K562 (cell line): ENCODE results near the gene FBXO22. TPM values are rescaled to one million over a fixed set of nuclear protein-coding genes. Genes with fewer than 3 reads are reported as not detected.

ENCODE experiments used
- ATAC-seq: fragments of 200-7000 bp; cut with Tn5 transposase; 3 replicates; pipeline ENCODE4 v1.9.1; 2020; ENCODE audit warnings: moderate library complexity
- BruUV-seq: library from RNA; stranded (reverse); fragments of 400-500 nt; replicated peaks from 2 replicates; lab custom pipeline; 2021; lab: Mats Ljungman, UMichigan
- CTCF ChIA-PET: fragments of 300-600 bp; formaldehyde crosslinking; extraction: SDS; loops from one replicate; lab custom pipeline; 2021; ENCODE audit warnings: low intra/inter-chr PET ratio; lab: Yijun Ruan, JAX
- POLR2A ChIA-PET: fragments of 300-600, 350-650 bp; sonication (Branson Sonifier 250); formaldehyde crosslinking; extraction: SDS; loops from one replicate; lab custom pipeline; 2021; ENCODE audit warnings: antibody characterized with exemption, inconsistent platforms; lab: Yijun Ruan, JAX
- DNase-seq, 4 experiments: peaks; one replicate each; pipeline versions ENCODE4 v3.0.0 to v3.0.0-alpha.2; 2011 to 2018; ENCODE audit warnings: low spot score in 3 of 4, mixed read lengths in 3 of 4; ENCODE audit errors: extremely low read depth in 1 of 4
- FAIRE-seq: peaks from 2 replicates; lab custom pipeline; 2011; peaks lifted over from hg19 to GRCh38; lab: Jason Lieb, UNC
- H2AFZ ChIP-seq: 2 replicates; pipeline ENCODE4 v1.6.0; 2011; ENCODE audit warnings: low read depth, low read length, control low read depth, inconsistent platforms
- H3K27ac ChIP-seq: fragments of 200-600 bp; 3 replicates; pipeline ENCODE4 v1.8.0; 2011; ENCODE audit warnings: low read depth, mild to moderate bottlenecking, control low read depth, inconsistent platforms, low read length, moderate library complexity, mixed read lengths; ENCODE audit errors: extremely low read depth
- H3K27me3 ChIP-seq, 2 experiments: fragments of 300-600 bp in 1 of 2; 2 replicates in 1 of 2; 3 replicates in 1 of 2; pipeline versions ENCODE4 v1.6.0 to v1.8.0; 2011; ENCODE audit warnings: inconsistent platforms in 2 of 2, low read length in 2 of 2, mild to moderate bottlenecking in 1 of 2, mixed read lengths in 1 of 2, moderate library complexity in 1 of 2; ENCODE audit not compliant: control insufficient read depth in 2 of 2, insufficient read depth in 2 of 2
- H3K36me3 ChIP-seq: fragments of 300-600 bp; 3 replicates; pipeline ENCODE4 v1.8.0; 2011; ENCODE audit warnings: mild to moderate bottlenecking, low read length, inconsistent platforms; ENCODE audit not compliant: control insufficient read depth, insufficient read depth
- H3K4me1 ChIP-seq, 2 experiments: fragments of 200-600 bp in 1 of 2; replicated peaks in 1 of 2; 2 replicates in 1 of 2; 3 replicates in 1 of 2; pipeline versions ENCODE4 v1.5.1 to v1.8.0; 2011; ENCODE audit warnings: inconsistent platforms in 2 of 2, low read length in 2 of 2, mild to moderate bottlenecking in 1 of 2, mixed read lengths in 1 of 2, moderate library complexity in 1 of 2; ENCODE audit not compliant: control insufficient read depth in 2 of 2, insufficient read depth in 2 of 2
- H3K4me2 ChIP-seq: 2 replicates; pipeline ENCODE4 v1.6.1; 2011; ENCODE audit warnings: low read length, control low read depth, inconsistent platforms, mixed read lengths; ENCODE audit not compliant: insufficient read depth
- H3K4me3 ChIP-seq: fragments of 200-600 bp; sonication (generic), shearing (Covaris generic); 2 replicates; pipeline ENCODE4 v1.5.1; 2016; ENCODE audit warnings: control low read depth, inconsistent platforms
- H3K79me2 ChIP-seq: fragments of 200-600 bp; 3 replicates; pipeline ENCODE4 v1.8.0; 2011; ENCODE audit warnings: low read length, inconsistent platforms; ENCODE audit not compliant: control insufficient read depth, insufficient read depth
- H3K9ac ChIP-seq, 2 experiments: 2 replicates each; pipeline versions ENCODE4 v1.6.0 to v1.6.1; 2011; ENCODE audit warnings: low read depth in 2 of 2, low read length in 2 of 2, control low read depth in 1 of 2, inconsistent platforms in 1 of 2, mild to moderate bottlenecking in 1 of 2, mixed read lengths in 1 of 2; ENCODE audit not compliant: insufficient read depth in 1 of 2
- H3K9me1 ChIP-seq: one replicate; pipeline ENCODE4 v1.6.0; 2011; ENCODE audit warnings: inconsistent platforms, mild to moderate bottlenecking, low read length, moderate library complexity; ENCODE audit not compliant: control insufficient read depth, insufficient read depth
- H3K9me3 ChIP-seq: replicated peaks from 2 replicates; pipeline ENCODE4 v1.5.1; 2011; ENCODE audit warnings: low read depth, low read length, inconsistent platforms; ENCODE audit not compliant: control insufficient read depth, insufficient read depth
- H4K20me1 ChIP-seq: replicated peaks from 2 replicates; pipeline ENCODE4 v1.6.1; 2011; ENCODE audit warnings: low read length, inconsistent platforms, mixed read lengths; ENCODE audit not compliant: control insufficient read depth, insufficient read depth
- BACH1 ChIP-seq: fragments of 200-800 bp; sonication (Bioruptor generic); IDR thresholded peaks from 2 replicates; pipeline ENCODE4 v1.6.1; 2016; ENCODE audit warnings: missing genetic modification characterization, missing compliant biosample characterization
- ELF1 ChIP-seq: fragments of 200-800 bp; sonication (Bioruptor generic); IDR thresholded peaks from 2 replicates; pipeline ENCODE4 v1.6.1; 2016; ENCODE audit warnings: missing genetic modification characterization, missing compliant biosample characterization
- ILF3 ChIP-seq: fragments of 450-650 bp; IDR thresholded peaks from 2 replicates; pipeline ENCODE4 v1.6.1; 2018; ENCODE audit warnings: antibody characterized with exemption, mild to moderate bottlenecking, moderate library complexity, borderline replicate concordance
- LCOR ChIP-seq: sonication (generic); formaldehyde crosslinking; IDR thresholded peaks from 2 replicates; pipeline ENCODE4 v1.8.0; 2022; ENCODE audit warnings: mild to moderate bottlenecking, missing genetic modification reagents
- MBD2 ChIP-seq: sonication (generic); IDR thresholded peaks from 2 replicates; pipeline ENCODE4 v1.6.1; 2016; ENCODE audit warnings: low read depth, borderline replicate concordance
- MTA3 ChIP-seq: fragments of 450-650 bp; formaldehyde crosslinking; IDR thresholded peaks from 2 replicates; pipeline ENCODE4 v1.6.1; 2017; ENCODE audit warnings: mild to moderate bottlenecking, borderline replicate concordance
- POLR2G ChIP-seq: fragments of 200-400 bp; formaldehyde crosslinking; IDR thresholded peaks from 2 replicates; pipeline ENCODE4 v1.6.1; 2017; ENCODE audit warnings: low read depth, mild to moderate bottlenecking, antibody characterized with exemption, low read length, moderate library complexity
- RNF2 ChIP-seq: sonication (generic); IDR thresholded peaks from 2 replicates; pipeline ENCODE4 v1.6.1; 2016
- TAL1 ChIP-seq: fragments of 450-650 bp; IDR thresholded peaks from 2 replicates; pipeline ENCODE4 v1.6.1; 2016; ENCODE audit warnings: mild to moderate bottlenecking
- ZC3H11A ChIP-seq: IDR thresholded peaks from 2 replicates; pipeline ENCODE4 v1.6.1; 2012; ENCODE audit warnings: low read depth, low read length, improper control_type of control experiment
- ZNF124 ChIP-seq: sonication (generic); formaldehyde crosslinking; IDR thresholded peaks from 2 replicates; pipeline ENCODE4 v1.8.1; 2022; ENCODE audit warnings: missing genetic modification reagents
- ZNF197 ChIP-seq: fragments of 200-800 bp; sonication (Bioruptor generic); IDR thresholded peaks from 2 replicates; pipeline ENCODE4 v1.6.1; 2016; ENCODE audit warnings: low read depth, missing genetic modification characterization, missing compliant biosample characterization
- WGBS: fragments of 100-300 bp; shearing (Covaris generic); methylation state at CpG from one replicate; pipeline ENCODE4 v1.1.6; 2016; ENCODE audit warnings: low coverage, mixed read lengths; ENCODE audit not compliant: insufficient coverage; ENCODE audit errors: missing lambda C conversion rate; 5-methylcytosine and 5-hydroxymethylcytosine counted together
- in situ Hi-C: fragments of 300-500 bp; cut with MboI; formaldehyde crosslinking; loops from 4 replicates; pipeline ENCODE4 v1.15.0; 2018; ENCODE audit warnings: inconsistent platforms, mixed read lengths
- intact Hi-C: fragments of 100-400 bp; cut with micrococcal nuclease; formaldehyde crosslinking; loops from 2 replicates; pipeline ENCODE4 v1.14.2; 2022
- polyA plus RNA-seq, 8 experiments: library from polyadenylated mRNA; depleted of rRNA in 4 of 8; stranded (reverse) in 5 of 8; unstranded in 3 of 8; fragments of >200 nt; fragmentation: Nextera tagmentation in 2 of 8; fragmentation: Illumina TruSeq in 1 of 8; extraction: Ambion mirVana in 2 of 8; extraction: Trizol in 1 of 8; gene quantifications; 2 replicates each; pipeline versions ENCODE4 v1.2.1 to v1.2.3, GENCODE V29; 2011 to 2014; ENCODE audit warnings: inconsistent platforms in 1 of 8, missing spikeins in 1 of 8
- total RNA-seq, 7 experiments: library from RNA; depleted of rRNA in 6 of 7; stranded (reverse); fragments of >200 nt in 6 of 7; fragmentation: Illumina TruSeq in 2 of 7; extraction: Trizol in 2 of 7; gene quantifications; 2 replicates each; pipeline versions ENCODE4 v1.2.1 to v1.2.3, GENCODE V29; 2011 to 2021; ENCODE audit warnings: low replicate concordance in 1 of 7
- TF ChIP-seq, protein P1 (sequence below): fragments of 450-650 bp; IDR thresholded peaks from 2 replicates; pipeline ENCODE4 v1.6.1; 2016; ENCODE audit warnings: mild to moderate bottlenecking
- TF ChIP-seq, protein P2 (sequence below): fragments of 450-650 bp; formaldehyde crosslinking; IDR thresholded peaks from 2 replicates; pipeline ENCODE4 v1.4.0; 2022; ENCODE audit warnings: mild to moderate bottlenecking, moderate library complexity

The FBXO22 gene
- total and polyA plus RNA-seq, 9 of the 15 experiments (the other 6 are each of a cell fraction or from before 2014, with no cell fraction given) = 24.4 to 99.4 (median 66.5) TPM

DNA sequence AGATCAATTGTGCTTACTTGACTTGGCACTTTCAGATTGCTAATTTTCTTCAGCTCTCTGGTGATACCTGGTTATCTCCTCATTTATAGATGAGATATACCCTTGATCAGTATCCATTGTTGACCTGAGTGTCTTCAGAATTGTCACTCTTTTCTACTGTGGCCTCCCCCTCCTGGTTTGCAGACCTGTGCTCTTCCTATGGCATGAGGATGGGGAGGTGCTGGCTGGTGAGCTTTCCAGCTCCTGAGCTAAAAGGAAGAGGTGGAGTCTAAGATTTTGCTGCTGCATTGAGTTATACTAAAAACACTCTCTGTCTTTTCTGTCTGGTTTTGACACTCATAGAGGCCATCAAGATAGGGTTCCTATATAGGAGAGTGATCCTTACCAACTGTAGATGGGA, 36.8 kb upstream of the FBXO22 start:
- in situ Hi-C loops = no loop called here
- no peak for FAIRE-seq
- H2AFZ ChIP-seq = no peak overlapping the region

DNA sequence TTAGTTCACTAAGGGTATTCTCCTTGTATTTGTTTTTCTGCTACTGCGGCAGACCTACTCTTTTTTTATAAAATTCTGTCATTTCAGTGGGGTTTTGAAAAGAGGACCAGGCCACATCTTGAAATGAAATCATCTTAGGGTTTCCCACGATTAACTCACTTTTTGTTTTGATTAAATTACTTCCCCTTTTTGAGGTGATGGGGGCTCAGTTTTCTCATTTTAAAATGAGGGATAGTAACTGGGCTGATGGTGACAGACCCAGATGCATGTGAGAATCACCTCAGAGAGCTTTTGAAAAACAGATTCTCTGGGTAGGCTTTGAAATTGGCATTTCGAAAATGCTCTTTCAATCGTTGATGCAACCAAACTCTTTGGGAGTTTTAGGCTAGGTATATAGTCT, 36.2 kb upstream of the FBXO22 start:
- H3K4me2 ChIP-seq = no peak overlapping the region
- ATAC-seq (no peak), DNase-seq (no peak), FAIRE-seq (no peak)
- in situ Hi-C loops (no loop called here), intact Hi-C loops (no loop called here)
- POLR2A ChIA-PET = interaction anchor here (1.6 to 3.0 kb wide), 3 partner anchors 15 to 35 kb away, joined by 3 to 11 read pairs (median 6); partner anchors contain the start of gene UBE2Q2
- no peak overlapping the region for H2AFZ ChIP-seq
- no TSS peak for BruUV-seq
- TF ChIP-seq RNF2 (no peak), ILF3 (no peak), ELF1 (tag) (no peak), POLR2G (no peak)
- TF ChIP-seq, protein P1, sequence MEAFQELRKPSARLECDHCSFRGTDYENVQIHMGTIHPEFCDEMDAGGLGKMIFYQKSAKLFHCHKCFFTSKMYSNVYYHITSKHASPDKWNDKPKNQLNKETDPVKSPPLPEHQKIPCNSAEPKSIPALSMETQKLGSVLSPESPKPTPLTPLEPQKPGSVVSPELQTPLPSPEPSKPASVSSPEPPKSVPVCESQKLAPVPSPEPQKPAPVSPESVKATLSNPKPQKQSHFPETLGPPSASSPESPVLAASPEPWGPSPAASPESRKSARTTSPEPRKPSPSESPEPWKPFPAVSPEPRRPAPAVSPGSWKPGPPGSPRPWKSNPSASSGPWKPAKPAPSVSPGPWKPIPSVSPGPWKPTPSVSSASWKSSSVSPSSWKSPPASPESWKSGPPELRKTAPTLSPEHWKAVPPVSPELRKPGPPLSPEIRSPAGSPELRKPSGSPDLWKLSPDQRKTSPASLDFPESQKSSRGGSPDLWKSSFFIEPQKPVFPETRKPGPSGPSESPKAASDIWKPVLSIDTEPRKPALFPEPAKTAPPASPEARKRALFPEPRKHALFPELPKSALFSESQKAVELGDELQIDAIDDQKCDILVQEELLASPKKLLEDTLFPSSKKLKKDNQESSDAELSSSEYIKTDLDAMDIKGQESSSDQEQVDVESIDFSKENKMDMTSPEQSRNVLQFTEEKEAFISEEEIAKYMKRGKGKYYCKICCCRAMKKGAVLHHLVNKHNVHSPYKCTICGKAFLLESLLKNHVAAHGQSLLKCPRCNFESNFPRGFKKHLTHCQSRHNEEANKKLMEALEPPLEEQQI = no peak
- H3K4me1 ChIP-seq = peaks cover 0 to 26% of the 10 kb centered on the region in 2 experiments; a peak in 2 of 5 replicates
- H3K9me3 ChIP-seq = no peaks in the 10 kb centered on the region
- no peak overlapping the region for H3K27ac ChIP-seq
- H3K36me3 ChIP-seq = peaks cover 64% of the 10 kb centered on the region
- WGBS = 54% methylated on average over 4 of the region's 4 CpGs
- H3K9me1 ChIP-seq = no peaks in the 10 kb centered on the region
- H3K27me3 ChIP-seq = no peaks in the 10 kb centered on the region
- H3K4me3 ChIP-seq = no peak overlapping the region
- H3K9ac ChIP-seq = no peak overlapping the region
- no peaks in the 10 kb centered on the region for H4K20me1 ChIP-seq
- H3K79me2 ChIP-seq = peaks cover 59% of the 10 kb centered on the region
- CTCF ChIA-PET = no interaction called here

More for the DNA sequence above, 36.8 kb upstream of the FBXO22 start:
- Histone ChIP-seq H3K4me1 (peaks cover 0 to 22% of the 10 kb centered on the region in 2 experiments; a peak in 2 of 5 replicates), H3K9ac (no peak overlapping the region; a peak in 1 of 4 replicates), H3K27ac (no peak overlapping the region), H3K4me3 (no peak overlapping the region), H3K27me3 (no peaks in the 10 kb centered on the region), H4K20me1 (no peaks in the 10 kb centered on the region), H3K36me3 (peaks cover 62% of the 10 kb centered on the region), H3K9me3 (no peaks in the 10 kb centered on the region), H3K79me2 (peaks cover 60% of the 10 kb centered on the region), H3K4me2 (no peak overlapping the region), H3K9me1 (no peaks in the 10 kb centered on the region)
- no peak for DNase-seq
- intact Hi-C loops = no loop called here
- CTCF ChIA-PET = no interaction called here
- BruUV-seq = no TSS peak
- no peak; the same call in 2 of the 3 replicates for ATAC-seq
- TF ChIP-seq ZNF124 (CRISPR knock-in tag) = no peak
- no peak for TF ChIP-seq TAL1
- no peak for TF ChIP-seq ZC3H11A
- no peak for TF ChIP-seq MBD2
- no peak for TF ChIP-seq LCOR (CRISPR knock-in tag)
- TF ChIP-seq, protein P2, sequence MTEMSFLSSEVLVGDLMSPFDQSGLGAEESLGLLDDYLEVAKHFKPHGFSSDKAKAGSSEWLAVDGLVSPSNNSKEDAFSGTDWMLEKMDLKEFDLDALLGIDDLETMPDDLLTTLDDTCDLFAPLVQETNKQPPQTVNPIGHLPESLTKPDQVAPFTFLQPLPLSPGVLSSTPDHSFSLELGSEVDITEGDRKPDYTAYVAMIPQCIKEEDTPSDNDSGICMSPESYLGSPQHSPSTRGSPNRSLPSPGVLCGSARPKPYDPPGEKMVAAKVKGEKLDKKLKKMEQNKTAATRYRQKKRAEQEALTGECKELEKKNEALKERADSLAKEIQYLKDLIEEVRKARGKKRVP = no peak
- TF ChIP-seq ZNF197 (CRISPR knock-in tag) = no peak
- TF ChIP-seq BACH1 (tag) = no peak
- TF ChIP-seq MTA3 = no peak
- POLR2A ChIA-PET = interaction anchor here (1.0 to 3.0 kb wide), 5 partner anchors 15 to 35 kb away, joined by 3 to 11 read pairs (median 3); partner anchors contain the start of gene UBE2Q2
